GM20000 (cell line): ENCODE results near the gene CCN2.

ENCODE experiments used
- DNase-seq: peaks from one replicate; pipeline ENCODE4 v3.0.0; 2012; ENCODE audit warnings: low spot score
- TF ChIP-seq, protein P1 (sequence below): IDR thresholded peaks from 2 replicates; pipeline ENCODE4 v1.5.1; 2012; ENCODE audit warnings: mild to moderate bottlenecking, control low read depth; ENCODE audit errors: extremely low read depth, missing control alignments

The CCN2 gene

DNA sequence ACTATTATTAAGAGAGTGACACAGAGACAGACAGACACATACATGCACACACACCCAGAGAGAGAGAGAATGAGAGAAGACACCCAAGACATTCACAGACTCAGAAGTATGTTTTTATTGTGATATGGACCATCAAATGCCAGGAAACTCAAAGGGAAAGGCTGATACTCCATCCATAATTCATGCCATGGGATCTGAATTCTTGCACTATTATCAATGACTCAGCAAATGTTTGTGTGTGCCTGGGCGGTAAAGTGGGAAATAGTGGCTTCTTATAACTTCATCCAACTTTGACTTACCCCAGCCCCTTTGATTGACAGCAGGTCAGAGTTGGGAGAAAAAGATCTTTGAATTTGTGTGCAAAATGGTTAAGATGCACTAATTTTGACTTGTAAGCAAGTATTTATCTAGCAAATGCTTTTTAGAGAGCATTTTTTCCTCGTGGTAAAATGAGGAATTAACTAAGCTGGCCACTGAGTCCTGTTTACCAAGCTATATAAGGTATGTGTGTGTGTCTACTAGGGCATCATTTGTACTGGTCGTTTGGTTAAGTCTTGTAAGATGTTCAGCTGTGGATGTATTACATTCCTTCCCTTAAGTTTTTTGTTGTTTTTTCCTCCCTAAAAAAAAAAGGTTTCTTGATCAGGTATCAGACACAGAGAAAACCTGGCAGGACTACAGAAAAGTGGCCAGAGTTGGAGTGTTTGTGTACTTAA lies 3.0 kb upstream of the CCN2 start:
- TF ChIP-seq, protein P1, sequence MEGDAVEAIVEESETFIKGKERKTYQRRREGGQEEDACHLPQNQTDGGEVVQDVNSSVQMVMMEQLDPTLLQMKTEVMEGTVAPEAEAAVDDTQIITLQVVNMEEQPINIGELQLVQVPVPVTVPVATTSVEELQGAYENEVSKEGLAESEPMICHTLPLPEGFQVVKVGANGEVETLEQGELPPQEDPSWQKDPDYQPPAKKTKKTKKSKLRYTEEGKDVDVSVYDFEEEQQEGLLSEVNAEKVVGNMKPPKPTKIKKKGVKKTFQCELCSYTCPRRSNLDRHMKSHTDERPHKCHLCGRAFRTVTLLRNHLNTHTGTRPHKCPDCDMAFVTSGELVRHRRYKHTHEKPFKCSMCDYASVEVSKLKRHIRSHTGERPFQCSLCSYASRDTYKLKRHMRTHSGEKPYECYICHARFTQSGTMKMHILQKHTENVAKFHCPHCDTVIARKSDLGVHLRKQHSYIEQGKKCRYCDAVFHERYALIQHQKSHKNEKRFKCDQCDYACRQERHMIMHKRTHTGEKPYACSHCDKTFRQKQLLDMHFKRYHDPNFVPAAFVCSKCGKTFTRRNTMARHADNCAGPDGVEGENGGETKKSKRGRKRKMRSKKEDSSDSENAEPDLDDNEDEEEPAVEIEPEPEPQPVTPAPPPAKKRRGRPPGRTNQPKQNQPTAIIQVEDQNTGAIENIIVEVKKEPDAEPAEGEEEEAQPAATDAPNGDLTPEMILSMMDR = no peak
- no peak for DNase-seq

DNA sequence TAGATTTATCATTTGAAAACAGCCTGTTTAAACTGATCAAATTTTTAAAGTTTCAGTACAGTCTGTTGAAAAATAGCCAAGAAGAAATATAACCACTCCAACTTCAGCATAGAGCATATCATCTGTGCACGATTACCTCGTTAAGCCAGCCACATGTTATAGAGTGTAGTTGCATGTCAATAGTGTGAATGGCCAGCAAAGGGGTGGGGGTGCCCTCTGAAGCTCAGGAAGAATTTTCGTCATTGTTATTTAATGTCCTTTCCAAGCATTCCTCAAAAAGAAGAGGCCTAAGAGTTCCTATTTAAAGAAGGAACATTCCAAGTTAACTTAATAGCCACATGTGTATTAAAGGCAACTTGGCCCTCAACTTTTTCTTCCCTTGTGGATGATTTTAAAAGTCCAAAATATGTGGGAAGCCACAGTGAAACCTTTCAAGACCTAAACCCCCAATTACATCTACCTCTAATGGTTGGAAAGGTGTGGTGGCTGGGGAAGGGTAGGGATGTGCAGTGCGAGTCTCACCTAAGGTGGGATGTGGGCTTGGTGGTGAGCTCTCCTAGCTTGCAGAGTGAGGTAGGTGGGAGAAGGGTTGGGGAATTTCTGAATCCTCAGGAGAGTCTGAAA lies 1.8 kb upstream of the CCN2 start:
- DNase-seq = no peak
- TF ChIP-seq, protein P1 = no peak

DNA sequence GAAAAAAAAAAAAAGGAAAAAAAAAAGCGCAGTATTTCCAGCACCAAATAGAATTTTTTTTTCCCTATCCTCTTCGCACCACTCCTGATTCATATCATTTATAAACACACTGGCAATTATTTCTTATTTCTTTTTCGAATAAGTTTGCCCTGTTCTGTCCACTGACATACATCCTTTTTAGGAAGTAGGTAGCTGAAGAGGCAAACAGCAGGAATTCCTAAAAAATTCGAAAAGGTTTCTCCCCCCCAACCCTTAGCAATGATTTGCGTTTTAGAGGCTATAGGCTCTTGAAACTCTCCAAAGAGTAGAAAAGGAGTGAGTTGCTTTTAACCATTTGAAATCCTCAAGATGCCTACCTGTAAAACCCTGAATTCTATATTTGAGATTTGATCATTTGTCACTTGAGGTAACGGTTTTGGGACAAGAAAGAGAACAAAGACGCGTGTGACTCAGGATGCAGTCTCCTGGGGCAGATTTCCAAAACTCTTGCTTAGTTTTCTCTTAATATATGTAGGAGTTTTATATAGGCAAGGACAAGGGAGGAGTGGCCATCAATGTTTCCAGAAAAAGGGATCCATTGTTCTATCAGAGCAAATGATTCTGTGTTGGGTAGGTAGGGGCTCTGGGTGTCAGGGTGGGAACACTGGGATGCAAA lies 531 bp upstream of the CCN2 start:
- no peak for DNase-seq
- TF ChIP-seq, protein P1 = no peak

DNA sequence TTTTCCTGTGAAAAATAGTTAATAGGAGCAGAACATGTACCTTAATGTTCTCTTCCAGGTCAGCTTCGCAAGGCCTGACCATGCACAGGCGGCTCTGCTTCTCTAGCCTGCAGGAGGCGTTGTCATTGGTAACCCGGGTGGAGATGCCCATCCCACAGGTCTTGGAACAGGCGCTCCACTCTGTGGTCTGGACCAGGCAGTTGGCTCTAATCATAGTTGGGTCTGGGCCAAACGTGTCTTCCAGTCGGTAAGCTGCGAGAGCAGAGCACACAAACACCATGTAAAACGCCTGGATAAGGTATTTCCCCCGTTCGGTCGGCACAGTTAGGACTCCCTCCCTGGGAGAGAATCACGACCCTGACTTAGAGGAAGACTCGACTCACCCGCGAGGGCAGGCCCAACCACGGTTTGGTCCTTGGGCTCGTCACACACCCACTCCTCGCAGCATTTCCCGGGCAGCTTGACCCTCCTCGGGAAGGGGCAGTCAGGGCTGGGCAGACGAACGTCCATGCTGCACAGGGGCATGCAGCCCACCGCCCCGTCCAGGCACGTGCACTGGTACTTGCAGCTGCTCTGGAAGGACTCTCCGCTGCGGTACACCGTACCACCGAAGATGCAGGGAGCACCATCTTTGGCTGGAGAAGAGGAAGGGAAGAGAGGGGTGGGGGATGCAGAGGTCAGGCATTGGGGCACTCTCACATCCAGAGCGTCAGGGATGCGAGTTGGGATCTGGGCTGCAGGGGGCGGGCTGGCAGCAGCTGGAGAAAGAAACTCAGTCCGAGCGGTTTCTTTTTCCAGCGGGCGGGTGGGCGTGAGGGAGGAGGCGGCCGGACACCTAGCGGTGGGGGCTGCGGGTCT lies 1.0 kb downstream of the CCN2 start:
- TF ChIP-seq, protein P1 = no peak
- peak; percentile 51 for DNase-seq

DNA sequence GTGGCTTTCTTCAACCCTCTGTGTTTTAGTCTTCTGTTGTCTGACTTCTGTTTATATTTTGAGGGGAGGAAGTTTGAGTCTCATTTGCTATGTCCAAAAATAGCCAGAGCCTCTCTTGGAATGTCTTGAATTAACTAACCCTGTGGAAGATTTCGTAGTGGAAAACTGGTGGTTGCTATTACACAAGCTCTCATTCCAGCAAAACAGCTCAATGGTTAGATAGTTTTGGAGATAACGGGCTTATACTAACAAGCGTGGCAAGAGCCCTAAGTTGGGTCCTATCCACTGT lies 1.6 kb downstream of the CCN2 start:
- TF ChIP-seq, protein P1 = no peak
- no peak for DNase-seq

DNA sequence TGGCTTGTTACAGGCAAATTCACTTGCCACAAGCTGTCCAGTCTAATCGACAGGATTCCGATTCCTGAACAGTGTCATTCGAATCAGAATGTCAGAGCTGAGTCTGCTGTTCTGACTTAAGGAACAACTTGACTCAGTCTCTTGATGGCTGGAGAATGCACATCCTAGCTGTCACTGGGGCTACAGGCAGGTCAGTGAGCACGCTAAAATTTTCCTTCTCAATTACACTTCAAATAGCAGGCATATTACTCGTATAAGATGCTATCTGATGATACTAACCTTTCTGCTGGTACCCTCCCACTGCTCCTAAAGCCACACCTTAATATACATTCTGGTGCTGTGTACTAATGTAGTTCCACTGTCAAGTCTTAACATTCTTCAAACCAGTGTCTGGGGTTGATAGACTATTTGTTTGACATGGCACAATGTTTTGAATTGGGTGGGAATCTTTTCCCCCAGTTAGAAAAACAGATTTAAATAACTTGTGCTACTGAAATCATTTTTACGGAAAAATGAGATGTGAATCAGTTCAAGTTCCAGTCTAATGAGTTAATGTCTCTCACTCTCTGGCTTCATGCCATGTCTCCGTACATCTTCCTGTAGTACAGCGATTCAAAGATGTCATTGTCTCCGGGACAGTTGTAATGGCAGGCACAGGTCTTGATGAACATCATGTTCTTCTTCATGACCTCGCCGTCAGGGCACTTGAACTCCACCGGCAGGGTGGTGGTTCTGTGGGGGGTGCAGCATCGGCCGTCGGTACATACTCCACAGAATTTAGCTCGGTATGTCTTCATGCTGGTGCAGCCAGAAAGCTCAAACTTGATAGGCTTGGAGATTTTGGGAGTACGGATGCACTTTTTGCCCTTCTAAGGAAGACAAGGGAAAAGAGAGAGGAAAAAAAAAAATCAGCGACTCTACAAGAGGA lies 2.2 kb downstream of the CCN2 start:
- TF ChIP-seq, protein P1 = no peak
- no peak for DNase-seq
